GM18499 (cell line): ENCODE measurements around the gene SHISA9.

ENCODE experiments used
- ATAC-seq: cut with Tn5 transposase; IDR thresholded peaks from one replicate; pipeline ENCODE4 v1.9.1; 2021; ENCODE audit warnings: moderate number of reproducible peaks; ENCODE audit not compliant: insufficient read depth, unreplicated experiment

The SHISA9 gene

DNA sequence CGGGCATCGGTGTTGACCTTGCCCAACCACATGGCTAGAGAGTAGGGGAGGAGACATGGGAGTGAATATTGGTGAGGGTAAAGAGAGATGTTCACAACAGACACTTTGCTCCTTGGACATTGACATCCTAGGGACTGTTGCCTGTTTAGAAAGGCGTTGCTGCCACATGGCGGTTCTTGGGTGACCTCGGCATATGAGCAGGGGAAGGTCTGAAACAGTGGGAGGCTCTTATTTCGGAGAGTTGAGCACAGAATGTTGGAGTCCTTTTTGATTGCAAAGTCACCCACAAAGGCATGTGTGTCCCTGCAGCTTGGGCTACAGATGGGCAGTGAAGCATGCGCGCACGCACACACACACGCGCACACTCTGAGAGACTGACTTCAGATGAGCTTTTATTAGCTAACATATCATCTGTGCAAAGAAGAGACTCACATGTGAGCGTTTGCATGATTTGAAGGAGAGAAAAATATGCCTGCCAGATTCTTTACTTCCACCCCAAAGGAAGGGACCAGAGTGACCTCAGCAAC, 104.4 kb downstream of the SHISA9 start:
- no peak for ATAC-seq

DNA sequence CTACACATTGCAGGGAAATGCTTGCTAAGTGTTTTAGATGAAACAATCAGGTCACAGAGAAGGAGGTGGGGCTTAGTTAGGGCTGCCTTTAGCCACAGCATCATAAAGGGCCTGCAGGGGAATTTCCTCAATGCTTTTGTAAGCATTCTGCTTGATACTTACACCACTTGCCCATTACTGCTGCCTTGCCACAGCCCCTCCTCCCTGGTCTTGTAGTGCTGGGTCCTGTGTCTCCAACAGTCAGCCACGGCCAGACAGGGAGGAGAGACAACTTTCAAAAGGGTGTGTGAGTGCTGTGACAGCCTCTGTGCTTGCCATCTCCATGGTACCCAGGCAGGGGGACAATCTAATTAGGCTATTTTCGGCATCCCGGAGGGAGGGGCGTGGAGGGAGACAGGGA, 111.2 kb downstream of the SHISA9 start:
- no peak for ATAC-seq

DNA sequence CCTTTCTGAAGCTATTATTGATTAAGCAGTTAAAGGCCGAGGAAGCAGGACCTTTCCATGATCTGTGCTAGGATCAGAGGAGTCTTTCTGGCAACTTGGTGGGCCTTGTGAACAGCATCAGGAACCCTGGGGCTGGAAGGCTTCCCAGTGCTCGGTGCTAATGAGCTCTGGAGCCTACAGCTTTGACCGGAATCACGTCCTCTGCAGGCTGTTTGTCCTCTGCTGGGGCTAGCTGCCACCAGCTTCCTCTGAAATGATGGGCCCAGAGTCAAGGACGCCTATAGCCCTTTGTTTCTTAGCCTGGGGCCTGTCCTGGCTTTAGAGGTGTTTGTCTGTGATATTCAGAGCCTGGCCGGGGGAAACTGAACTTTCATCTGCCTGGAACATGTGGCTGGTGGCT, 111.6 kb downstream of the SHISA9 start:
- no peak for ATAC-seq

DNA sequence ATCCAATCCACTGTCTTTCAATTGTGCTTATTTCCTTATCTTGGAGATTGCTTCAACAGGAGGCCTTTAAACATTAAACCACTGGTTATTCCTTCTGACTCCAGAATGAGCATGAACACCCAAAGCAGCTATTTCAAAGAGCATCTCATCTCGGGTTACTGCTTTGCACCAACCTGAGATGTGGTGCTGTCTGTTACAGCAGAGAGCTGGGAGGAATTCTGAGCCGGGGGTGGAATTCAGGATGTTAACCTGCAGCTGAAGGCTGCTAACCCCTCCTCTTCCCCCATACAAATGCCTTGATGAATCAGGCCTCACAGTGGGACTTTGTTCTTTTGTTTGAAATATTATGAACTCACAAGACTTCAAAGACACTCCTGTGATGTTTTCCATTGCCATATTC, 113.1 kb downstream of the SHISA9 start:
- no peak for ATAC-seq

- no peak for ATAC-seq
Measured at GRCh38 chr16:13018026-13018425, 116.6 kb downstream of the SHISA9 start.

DNA sequence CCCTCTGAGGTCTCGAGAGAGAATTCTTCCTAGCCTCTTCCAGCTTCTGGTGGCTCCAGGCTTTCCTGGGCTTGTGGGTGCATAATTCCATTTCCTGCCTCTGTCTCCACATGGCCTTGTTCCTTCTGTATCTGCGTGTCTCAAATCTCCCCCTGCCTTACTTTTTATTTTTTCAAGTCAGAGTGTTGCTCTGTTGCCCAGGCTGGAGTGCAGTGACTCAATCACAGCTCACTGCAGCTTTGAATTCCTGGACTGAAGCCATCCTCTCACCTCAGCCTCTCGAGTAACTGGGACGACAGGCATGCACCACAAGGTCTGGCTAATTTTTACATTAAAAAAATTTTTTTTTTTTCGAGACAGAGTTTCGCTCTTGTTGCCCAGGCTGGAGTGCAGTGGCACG, 120.6 kb downstream of the SHISA9 start:
- ATAC-seq, result no peak

DNA sequence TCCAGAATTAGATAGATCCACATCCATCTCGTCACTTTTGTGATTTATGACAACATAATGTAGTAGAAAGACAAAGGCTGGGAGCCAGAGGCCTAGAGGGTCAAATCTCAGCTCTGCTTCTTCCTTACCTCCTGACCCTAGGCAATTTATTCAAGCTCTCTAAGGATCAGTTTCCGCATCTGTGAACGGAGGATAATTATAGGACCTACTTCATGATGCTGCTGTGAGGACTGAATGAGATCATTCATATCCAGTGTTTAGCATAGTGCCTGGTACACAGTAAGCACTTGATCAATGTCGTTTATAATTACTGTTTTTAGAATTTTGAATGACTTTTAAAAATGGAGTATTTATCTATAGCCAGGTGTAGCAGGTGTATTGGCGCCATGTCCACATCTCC, 128.4 kb downstream of the SHISA9 start:
- ATAC-seq, result no peak

- ATAC-seq, result no peak
Measured at GRCh38 chr16:13030769-13031168, 129.4 kb downstream of the SHISA9 start.

DNA sequence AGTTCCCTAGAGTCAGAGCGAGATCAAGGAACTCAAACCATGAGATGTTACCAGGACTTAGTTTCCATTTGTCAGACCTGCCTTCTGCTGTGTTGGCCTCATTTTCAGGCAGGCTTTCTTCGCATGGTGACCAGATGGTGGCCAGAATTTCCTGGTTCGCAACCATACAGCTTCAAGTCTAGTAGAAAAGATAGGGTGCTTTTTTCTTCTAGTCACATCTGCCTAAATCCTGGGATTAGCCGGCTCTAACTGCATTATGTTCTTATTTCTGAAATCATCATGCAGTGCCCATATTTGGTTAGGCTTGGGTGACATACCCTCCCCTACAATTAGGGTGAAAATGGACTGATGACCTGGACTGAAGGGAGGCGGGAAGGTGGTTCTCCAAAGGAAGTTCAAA, 131.5 kb downstream of the SHISA9 start:
- no peak for ATAC-seq

DNA sequence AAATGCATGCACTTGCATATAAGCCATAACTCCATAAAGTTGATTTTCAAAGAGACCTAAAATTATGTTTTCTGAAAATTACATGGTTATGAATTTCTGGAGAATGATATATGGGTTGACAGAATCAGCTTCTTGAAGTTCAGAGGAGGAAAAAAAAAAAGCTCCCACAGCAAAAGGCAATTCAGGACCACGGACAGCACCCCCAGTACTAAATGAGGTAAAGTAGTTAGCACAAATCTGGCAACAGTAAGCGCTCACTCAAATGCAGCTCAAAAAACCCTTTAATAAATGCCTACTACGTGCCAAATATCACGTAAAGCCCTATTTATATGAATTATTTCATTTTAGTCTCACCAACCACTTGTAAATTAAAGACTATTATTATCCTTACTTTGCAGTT, 135.2 kb downstream of the SHISA9 start:
- no peak for ATAC-seq

GRCh38 chr16:13038591-13038990, 137.2 kb downstream of the SHISA9 start:
- ATAC-seq, result no peak

DNA sequence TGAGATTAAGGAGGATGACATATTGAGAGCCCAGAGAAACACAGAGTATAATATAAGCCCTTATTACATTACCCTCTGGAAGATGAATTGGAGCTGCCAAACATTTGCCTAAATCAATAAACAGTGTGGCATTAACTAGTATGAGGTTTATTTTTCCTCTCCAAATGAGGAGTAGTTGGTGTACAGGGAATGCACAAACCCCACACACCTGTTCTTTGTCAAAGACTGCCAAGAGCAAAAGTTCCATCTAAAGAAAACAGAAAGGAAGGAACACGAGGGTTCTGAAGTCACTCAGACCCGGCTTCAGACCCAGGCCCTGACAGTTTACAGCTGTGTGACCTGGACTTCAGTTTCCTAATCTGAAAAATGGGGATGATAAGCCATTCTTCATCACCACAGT, 138.1 kb downstream of the SHISA9 start:
- ATAC-seq, result no peak

GRCh38 chr16:13041180-13041579, 139.8 kb downstream of the SHISA9 start:
- ATAC-seq, result no peak

DNA sequence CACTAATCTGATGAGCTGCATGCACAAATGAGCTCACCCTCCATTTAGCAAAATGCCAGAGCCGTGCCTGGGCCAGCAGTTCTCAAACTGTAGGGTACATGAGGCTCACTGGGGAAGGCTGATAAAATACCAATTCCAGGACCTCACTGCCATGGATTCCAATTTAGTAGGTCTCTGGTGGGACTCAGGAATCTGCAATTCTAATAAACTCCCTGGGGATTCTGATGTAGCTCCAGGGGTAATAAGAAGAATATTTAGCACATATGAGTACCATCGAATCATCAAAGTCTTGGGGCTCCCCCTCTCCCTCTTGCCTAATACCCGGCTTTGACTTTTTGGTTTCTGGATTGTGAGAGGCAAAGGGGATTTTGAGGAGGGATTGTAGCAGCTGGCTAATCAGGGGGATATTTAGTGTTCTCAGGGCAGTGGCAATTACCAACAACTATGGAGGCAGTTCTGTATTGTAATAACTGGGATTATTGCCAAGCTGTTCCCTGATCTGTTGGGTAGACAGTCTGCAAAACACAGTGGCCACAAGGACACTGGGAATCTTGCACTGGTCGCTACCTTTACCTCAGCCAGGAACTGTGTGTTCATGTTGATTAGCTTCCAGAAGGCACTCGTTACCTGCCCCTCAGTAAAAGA, 140.4 kb downstream of the SHISA9 start:
- no peak for ATAC-seq

- ATAC-seq, result no peak
Measured at GRCh38 chr16:13042291-13042685, 140.9 kb downstream of the SHISA9 start.

DNA sequence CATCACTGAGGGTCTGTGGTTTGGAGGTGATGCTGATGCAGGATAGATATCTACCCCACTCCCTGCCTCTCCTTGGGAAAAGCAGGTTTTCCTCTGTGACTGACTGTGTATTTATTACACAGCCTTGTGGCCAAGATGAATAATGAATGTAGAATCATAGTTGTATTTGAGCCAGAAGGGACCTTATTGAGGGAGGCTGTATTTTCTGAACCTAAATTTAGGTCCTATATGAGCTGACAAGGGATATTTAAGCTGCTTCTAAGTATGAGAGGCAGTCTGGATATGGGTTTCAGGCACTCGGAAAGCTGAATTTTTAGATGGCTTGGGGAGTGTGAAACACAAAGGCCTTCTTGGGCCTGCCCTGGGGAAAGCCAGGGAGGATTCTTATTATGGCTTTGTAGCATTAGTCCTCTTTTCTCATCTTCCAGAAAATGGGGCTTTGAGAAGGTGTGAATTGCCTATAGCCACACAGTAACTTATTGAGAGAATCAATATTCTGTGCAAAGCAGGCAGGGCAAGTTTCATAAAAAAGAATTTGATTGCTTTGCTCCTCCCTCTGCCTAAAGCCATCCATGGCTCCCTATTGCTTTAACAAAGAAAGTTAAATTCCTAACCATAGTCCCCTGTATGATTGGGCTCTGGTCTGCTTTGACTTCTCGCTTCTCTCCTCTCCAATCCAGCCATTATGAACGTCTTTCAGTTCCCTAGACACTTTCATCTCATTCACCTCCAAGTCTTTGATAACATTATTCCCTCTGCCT, 144.8 kb downstream of the SHISA9 start:
- no peak for ATAC-seq

DNA sequence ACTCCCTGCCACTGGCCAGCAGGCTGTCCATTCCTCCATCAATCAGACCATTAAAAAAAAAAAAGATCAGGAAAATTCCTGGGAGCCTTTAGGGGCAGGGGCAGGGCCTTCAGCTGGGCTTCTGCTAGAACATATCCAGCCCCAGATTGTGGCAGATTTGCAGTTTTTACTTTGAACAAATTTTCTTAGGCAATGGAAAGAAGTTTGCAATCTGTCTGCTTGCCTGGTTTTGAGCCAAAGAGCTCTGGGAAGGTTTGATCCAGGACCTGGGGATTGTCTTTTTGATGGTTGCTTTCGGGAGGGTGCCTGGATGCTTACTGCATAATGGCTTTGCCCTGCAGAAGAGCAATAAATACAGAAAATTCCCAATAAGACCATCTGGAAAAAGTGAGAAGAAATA, 145.9 kb downstream of the SHISA9 start:
- ATAC-seq, result no peak

GRCh38 chr16:13049688-13050087, 148.3 kb downstream of the SHISA9 start:
- no peak for ATAC-seq

DNA sequence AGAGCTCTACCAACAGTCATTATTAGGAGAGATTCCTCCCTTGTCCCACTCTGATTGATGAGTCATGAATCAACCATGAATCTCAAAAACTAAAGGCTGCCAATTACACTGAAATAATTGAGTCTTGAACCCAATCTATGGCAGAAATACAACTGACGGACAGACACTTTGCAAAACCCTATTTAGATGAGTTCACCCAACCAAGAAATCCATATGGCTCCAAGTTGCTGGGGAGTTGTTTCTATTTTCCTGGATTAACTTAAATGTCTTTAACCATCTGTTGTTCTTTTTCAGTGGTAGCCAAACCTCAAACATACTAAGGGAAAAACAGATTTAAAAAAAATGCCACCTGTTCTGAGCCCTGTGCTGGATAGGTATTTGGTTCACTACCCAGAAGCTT, 151.0 kb downstream of the SHISA9 start:
- ATAC-seq, result no peak

GRCh38 chr16:13055480-13055879, 154.1 kb downstream of the SHISA9 start:
- ATAC-seq, result no peak

GRCh38 chr16:13056607-13057006, 155.2 kb downstream of the SHISA9 start:
- ATAC-seq, result no peak

DNA sequence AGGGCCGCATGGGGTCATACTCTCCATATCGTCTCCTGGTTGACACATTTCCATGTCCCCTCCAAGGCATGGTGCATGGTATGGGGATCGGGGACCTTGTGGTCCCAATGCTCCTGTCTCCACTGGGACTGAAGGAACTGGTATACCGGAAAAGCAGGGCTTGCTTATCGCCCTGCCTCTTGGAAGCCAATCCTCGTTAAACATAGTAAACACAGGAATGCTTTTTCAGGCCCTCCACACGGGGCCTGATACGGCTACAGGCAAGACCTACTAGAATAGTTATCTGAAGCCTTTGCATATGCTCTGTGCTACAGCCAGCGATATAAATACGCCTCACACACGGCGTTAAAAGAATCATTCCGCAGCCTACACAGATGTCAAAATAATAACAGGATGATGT, 159.5 kb downstream of the SHISA9 start:
- ATAC-seq, result no peak
